Right ventricle myocardium inferior (tissue), 1 donor: ENCODE results near the gene PPP2R5A. TPM values are rescaled to one million over a fixed set of nuclear protein-coding genes. Genes with fewer than 3 reads are reported as not detected.

Experiments
- ATAC-seq: fragments of 200-7000 bp; cut with Tn5 transposase; one replicate; pipeline ENCODE4 v1.9.1; 2020; ENCODE audit warnings: mild to moderate bottlenecking, moderate library complexity
- DNase-seq: peaks from one replicate; pipeline ENCODE4 v3.0.0; 2021; ENCODE audit errors: missing footprints
- intact Hi-C: fragments of 100-400 bp; cut with DNase I; formaldehyde crosslinking; loops from one replicate; pipeline ENCODE4 v1.11.0; 2022
- total RNA-seq: library from RNA; stranded (reverse); fragmentation: NEBNext Ultra II Directional; extraction: Animal tissue kit (Norgen Biotek cat#: 25700); gene quantifications from one replicate; pipeline ENCODE4 v1.2.1, GENCODE V29; 2021
- donor health status: DM: no; HTN: yes; CAD: no; lungs with severe emphysema.

Gene PPP2R5A
- total RNA-seq, 1 donor from 2014 or later, result 80.8 TPM

GRCh38 chr1:212323066-212323465 is 37.9 kb downstream of the PPP2R5A start:
- intact Hi-C loops, result no loop called here
- no peak for ATAC-seq

GRCh38 chr1:212326541-212326940 is 41.3 kb downstream of the PPP2R5A start:
- DNase-seq, result no peak
- no peak for ATAC-seq
- intact Hi-C loops, result no loop called here

More at GRCh38 chr1:212323066-212323465, 37.9 kb downstream of the PPP2R5A start:
- DNase-seq, result no peak

GRCh38 chr1:212328248-212328647 is 43.0 kb downstream of the PPP2R5A start:
- intact Hi-C loops, result no loop called here
- ATAC-seq (no peak), DNase-seq (no peak)

GRCh38 chr1:212329105-212329504 is 43.9 kb downstream of the PPP2R5A start:
- DNase-seq, result no peak
- no peak for ATAC-seq
- intact Hi-C loops, result no loop called here

- intact Hi-C loops, result no loop called here
- DNase-seq (no peak), ATAC-seq (no peak)
Observed at GRCh38 chr1:212341090-212341489, 55.9 kb downstream of the PPP2R5A start.

- DNase-seq (no peak), ATAC-seq (no peak)
- intact Hi-C loops, result no loop called here
Observed at GRCh38 chr1:212344905-212345304, 59.7 kb downstream of the PPP2R5A start.

GRCh38 chr1:212346601-212347000 is 61.4 kb downstream of the PPP2R5A start:
- no peak for ATAC-seq
- intact Hi-C loops, result no loop called here
- no peak for DNase-seq

GRCh38 chr1:212351588-212352362 is 66.6 kb downstream of the PPP2R5A start:
- DNase-seq (no peak), ATAC-seq (no peak)
- intact Hi-C loops, result no loop called here

GRCh38 chr1:212353181-212353580 is 68.0 kb downstream of the PPP2R5A start:
- ATAC-seq (no peak), DNase-seq (no peak)
- intact Hi-C loops, result no loop called here

GRCh38 chr1:212354464-212354863 is 69.3 kb downstream of the PPP2R5A start:
- ATAC-seq, result no peak
- intact Hi-C loops, result no loop called here
- DNase-seq, result no peak

- DNase-seq (no peak), ATAC-seq (no peak)
- intact Hi-C loops, result no loop called here
Observed at GRCh38 chr1:212355230-212355969, 70.2 kb downstream of the PPP2R5A start.

GRCh38 chr1:212359794-212360479 is 74.7 kb downstream of the PPP2R5A start:
- ATAC-seq (no peak), DNase-seq (no peak)
- intact Hi-C loops, result no loop called here

GRCh38 chr1:212364985-212365384 is 79.8 kb downstream of the PPP2R5A start:
- intact Hi-C loops, result loop anchor here (5.0 kb wide), 2 partner anchors 78 to 92 kb away; partner anchors contain the start of gene PPP2R5A
- ATAC-seq (peak; percentile 76), DNase-seq (no peak)

GRCh38 chr1:212366901-212367300 is 81.7 kb downstream of the PPP2R5A start:
- no peak for DNase-seq
- intact Hi-C loops, result loop anchor here (2.0 to 5.0 kb wide), 3 partner anchors 80 to 296 kb away; partner anchors contain the start of gene PPP2R5A
- ATAC-seq, result no peak

- DNase-seq (no peak), ATAC-seq (peak; percentile 45)
- intact Hi-C loops, result loop anchor here (2.0 to 5.0 kb wide), 3 partner anchors 80 to 297 kb away; partner anchors contain the start of gene PPP2R5A
Observed at GRCh38 chr1:212367474-212368072, 82.4 kb downstream of the PPP2R5A start.

- no peak for DNase-seq
- intact Hi-C loops, result loop anchor here (5.0 kb wide), 2 partner anchors 81 to 89 kb away; partner anchors contain the start of gene PPP2R5A
- peak; percentile 76 for ATAC-seq
Observed at GRCh38 chr1:212368073-212368484, 82.9 kb downstream of the PPP2R5A start.

GRCh38 chr1:212375986-212376385 is 90.8 kb downstream of the PPP2R5A start:
- DNase-seq (no peak), ATAC-seq (no peak)
- intact Hi-C loops, result loop anchor here (10.0 kb wide), 1 partner anchor 49 kb away; no protein-coding TSS in a partner anchor

GRCh38 chr1:212377644-212378043 is 92.4 kb downstream of the PPP2R5A start:
- intact Hi-C loops, result loop anchor here (10.0 kb wide), 1 partner anchor 47 kb away; no protein-coding TSS in a partner anchor

GRCh38 chr1:212379366-212379765 is 94.2 kb downstream of the PPP2R5A start:
- ATAC-seq (no peak), DNase-seq (no peak)
- intact Hi-C loops, result loop anchor here (10.0 kb wide), 1 partner anchor 45 kb away; no protein-coding TSS in a partner anchor

More at GRCh38 chr1:212377644-212378043, 92.4 kb downstream of the PPP2R5A start:
- ATAC-seq (no peak), DNase-seq (no peak)
